ENCODE data around the gene SLC6A17. TPM values are rescaled to one million over a fixed set of nuclear protein-coding genes. Genes with fewer than 3 reads are reported as not detected.

SLC6A17 gene
- total RNA-seq, 1 donor from 2014 or later: 1.6 TPM

- Mint-ChIP-seq H3K27ac (ENCODE audit: unreplicated experiment) (no peak overlapping the region), H3K4me3 (ENCODE audit: unreplicated experiment) (no peak overlapping the region), H3K9me3 (ENCODE audit: low read depth) (no peaks in the 10 kb centered on the region), H3K36me3 (ENCODE audit: low read depth) (no peaks in the 10 kb centered on the region), H3K4me1 (ENCODE audit: low read depth) (peaks cover 23% of the 10 kb centered on the region), H3K27me3 (ENCODE audit: low read depth) (peaks cover 6% of the 10 kb centered on the region)
- DNase-seq (ENCODE audit: low spot score): no peak
- TF ChIP-seq, protein P1, sequence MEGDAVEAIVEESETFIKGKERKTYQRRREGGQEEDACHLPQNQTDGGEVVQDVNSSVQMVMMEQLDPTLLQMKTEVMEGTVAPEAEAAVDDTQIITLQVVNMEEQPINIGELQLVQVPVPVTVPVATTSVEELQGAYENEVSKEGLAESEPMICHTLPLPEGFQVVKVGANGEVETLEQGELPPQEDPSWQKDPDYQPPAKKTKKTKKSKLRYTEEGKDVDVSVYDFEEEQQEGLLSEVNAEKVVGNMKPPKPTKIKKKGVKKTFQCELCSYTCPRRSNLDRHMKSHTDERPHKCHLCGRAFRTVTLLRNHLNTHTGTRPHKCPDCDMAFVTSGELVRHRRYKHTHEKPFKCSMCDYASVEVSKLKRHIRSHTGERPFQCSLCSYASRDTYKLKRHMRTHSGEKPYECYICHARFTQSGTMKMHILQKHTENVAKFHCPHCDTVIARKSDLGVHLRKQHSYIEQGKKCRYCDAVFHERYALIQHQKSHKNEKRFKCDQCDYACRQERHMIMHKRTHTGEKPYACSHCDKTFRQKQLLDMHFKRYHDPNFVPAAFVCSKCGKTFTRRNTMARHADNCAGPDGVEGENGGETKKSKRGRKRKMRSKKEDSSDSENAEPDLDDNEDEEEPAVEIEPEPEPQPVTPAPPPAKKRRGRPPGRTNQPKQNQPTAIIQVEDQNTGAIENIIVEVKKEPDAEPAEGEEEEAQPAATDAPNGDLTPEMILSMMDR (IDR thresholded peaks at IDR 0.05): no peak
These were observed 55.4 kb downstream of the SLC6A17 start for GRCh38 chr1:110205591-110206155.

DNA sequence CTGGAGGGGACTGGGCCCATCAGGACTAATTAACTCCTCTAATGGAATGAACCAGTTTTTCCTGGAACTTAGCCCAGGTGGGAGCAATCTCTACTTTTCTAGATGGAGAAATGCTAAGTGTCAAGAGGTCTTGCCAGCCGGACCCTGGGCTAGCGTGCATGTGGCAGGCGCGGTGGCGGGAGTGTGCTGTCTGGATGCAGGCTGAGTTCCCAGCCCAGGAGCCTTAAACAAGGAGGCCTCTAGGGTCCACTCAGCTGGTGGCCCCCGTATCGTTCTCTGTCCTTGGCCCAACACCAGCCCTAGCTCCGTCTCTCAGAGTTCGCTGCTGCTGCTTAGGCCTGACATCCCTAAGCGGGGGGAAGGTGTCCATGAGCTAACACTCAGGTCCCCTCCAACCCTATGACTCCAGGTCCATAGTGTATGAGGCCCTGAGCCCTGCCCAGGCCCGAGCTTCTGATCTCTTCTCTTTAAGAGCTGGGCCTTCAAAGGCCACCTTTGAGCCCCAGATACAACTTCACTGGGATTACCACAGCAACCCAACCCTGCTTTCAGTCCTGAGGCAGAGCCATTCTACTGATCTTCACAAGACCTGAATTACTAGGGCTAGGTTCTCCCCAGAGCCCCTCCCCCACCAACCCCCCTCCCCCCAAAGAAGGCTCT lies 56.1 kb downstream of the SLC6A17 start:
- Mint-ChIP-seq H3K4me1 (ENCODE audit: low read depth) (peaks cover 23% of the 10 kb centered on the region), H3K27me3 (ENCODE audit: low read depth) (peaks cover 7% of the 10 kb centered on the region)
- TF ChIP-seq, protein P1 (IDR thresholded peaks at IDR 0.05): no peak

DNA sequence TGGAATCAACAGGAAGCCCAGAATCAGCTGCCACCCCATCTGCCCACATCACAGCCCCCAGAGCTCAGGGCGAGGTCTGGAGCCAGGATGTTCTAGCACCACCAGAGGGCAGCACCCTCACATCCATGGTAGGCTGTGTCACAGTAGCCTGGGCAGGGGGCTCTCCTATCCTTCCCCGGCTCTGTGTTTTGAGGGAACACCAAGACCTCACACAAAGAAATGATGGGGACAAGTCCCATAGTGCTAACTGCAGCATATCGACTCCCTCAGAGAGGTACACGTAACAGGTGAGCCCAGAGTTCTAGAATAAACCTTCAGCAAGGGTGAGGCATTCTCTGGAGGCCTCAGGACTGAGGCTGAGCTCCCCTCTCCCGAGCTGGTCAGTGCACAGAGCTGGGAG lies 57.5 kb downstream of the SLC6A17 start:
- peaks cover 12% of the 10 kb centered on the region for H3K27me3 Mint-ChIP-seq (ENCODE audit: low read depth)
- H3K4me3 Mint-ChIP-seq (ENCODE audit: unreplicated experiment): no peak overlapping the region
- no peak for DNase-seq (ENCODE audit: low spot score)
- TF ChIP-seq, protein P1 (IDR thresholded peaks at IDR 0.05): peak; percentile 96
- H3K27ac Mint-ChIP-seq (ENCODE audit: unreplicated experiment): no peak overlapping the region
- no peaks in the 10 kb centered on the region for H3K9me3 Mint-ChIP-seq (ENCODE audit: low read depth)
- H3K36me3 Mint-ChIP-seq (ENCODE audit: low read depth): no peaks in the 10 kb centered on the region
- H3K4me1 Mint-ChIP-seq (ENCODE audit: low read depth): peaks cover 26% of the 10 kb centered on the region

More for the DNA sequence above, 56.1 kb downstream of the SLC6A17 start:
- DNase-seq (ENCODE audit: low spot score): no peak
- Mint-ChIP-seq H3K4me3 (ENCODE audit: unreplicated experiment) (no peak overlapping the region), H3K36me3 (ENCODE audit: low read depth) (no peaks in the 10 kb centered on the region), H3K27ac (ENCODE audit: unreplicated experiment) (no peak overlapping the region), H3K9me3 (ENCODE audit: low read depth) (no peaks in the 10 kb centered on the region)

DNA sequence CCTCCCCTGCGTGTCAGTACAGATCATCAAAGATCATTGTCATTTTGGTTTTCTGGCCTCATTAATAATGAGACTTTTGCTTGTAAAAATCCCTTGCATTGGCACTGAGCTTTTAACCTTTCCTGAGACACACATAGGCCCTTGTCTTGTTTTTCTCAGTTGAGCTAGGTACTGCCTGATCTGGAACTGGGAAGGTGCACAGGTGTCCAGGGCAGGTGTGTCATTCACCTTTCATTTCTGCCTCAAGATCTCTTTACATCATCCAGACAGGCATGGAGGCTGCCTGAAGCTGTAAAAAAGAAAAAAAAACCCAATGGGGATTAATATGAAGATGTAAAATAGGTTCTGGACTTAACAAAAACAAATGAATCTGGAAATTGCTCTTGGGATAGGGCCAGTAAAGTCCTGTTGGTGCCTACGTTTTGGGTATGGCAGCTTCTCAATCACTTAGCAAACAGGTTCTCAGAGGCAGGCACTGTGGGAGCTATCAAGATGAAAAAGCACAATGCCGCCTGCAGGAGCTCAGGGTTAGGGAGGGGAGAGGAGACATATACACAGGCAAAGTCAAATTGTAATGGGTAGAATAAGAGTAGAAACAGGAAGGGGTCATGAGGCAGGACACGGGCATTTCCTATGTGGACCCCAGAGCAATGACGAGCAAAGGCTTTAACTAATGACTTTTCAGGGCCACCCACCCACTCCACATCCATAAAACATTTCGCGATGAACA lies 58.8 kb downstream of the SLC6A17 start:
- H3K4me3 Mint-ChIP-seq (ENCODE audit: unreplicated experiment): peak overlapping the region; percentile 87
- TF ChIP-seq, protein P1 (IDR thresholded peaks at IDR 0.05): no peak
- H3K27me3 Mint-ChIP-seq (ENCODE audit: low read depth): peaks cover 15% of the 10 kb centered on the region
- H3K9me3 Mint-ChIP-seq (ENCODE audit: low read depth): no peaks in the 10 kb centered on the region
- H3K4me1 Mint-ChIP-seq (ENCODE audit: low read depth): peaks cover 17% of the 10 kb centered on the region
- DNase-seq (ENCODE audit: low spot score): no peak
- H3K36me3 Mint-ChIP-seq (ENCODE audit: low read depth): no peaks in the 10 kb centered on the region
- H3K27ac Mint-ChIP-seq (ENCODE audit: unreplicated experiment): no peak overlapping the region

Data from chondrocyte (in vitro differentiated cells).